ENCODE results near the gene ANGPTL8. TPM values are rescaled to one million over a fixed set of nuclear protein-coding genes. Genes with fewer than 3 reads are reported as not detected.

ANGPTL8 gene
- total RNA-seq, 1 donor, result not detected

GRCh38 chr19:11281356-11282049 is 42.1 kb downstream of the ANGPTL8 start:
- peaks cover 2% of the 10 kb centered on the region for H3K27me3 ChIP-seq (ENCODE audit: insufficient read depth, low read length)
- TF ChIP-seq, protein P1, sequence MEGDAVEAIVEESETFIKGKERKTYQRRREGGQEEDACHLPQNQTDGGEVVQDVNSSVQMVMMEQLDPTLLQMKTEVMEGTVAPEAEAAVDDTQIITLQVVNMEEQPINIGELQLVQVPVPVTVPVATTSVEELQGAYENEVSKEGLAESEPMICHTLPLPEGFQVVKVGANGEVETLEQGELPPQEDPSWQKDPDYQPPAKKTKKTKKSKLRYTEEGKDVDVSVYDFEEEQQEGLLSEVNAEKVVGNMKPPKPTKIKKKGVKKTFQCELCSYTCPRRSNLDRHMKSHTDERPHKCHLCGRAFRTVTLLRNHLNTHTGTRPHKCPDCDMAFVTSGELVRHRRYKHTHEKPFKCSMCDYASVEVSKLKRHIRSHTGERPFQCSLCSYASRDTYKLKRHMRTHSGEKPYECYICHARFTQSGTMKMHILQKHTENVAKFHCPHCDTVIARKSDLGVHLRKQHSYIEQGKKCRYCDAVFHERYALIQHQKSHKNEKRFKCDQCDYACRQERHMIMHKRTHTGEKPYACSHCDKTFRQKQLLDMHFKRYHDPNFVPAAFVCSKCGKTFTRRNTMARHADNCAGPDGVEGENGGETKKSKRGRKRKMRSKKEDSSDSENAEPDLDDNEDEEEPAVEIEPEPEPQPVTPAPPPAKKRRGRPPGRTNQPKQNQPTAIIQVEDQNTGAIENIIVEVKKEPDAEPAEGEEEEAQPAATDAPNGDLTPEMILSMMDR (IDR thresholded peaks at IDR 0.05; ENCODE audit: extremely low read depth, low read depth, low read length), result no peak
- H3K4me1 ChIP-seq (ENCODE audit: insufficient read depth, low read length), result peaks cover 3% of the 10 kb centered on the region
- no peak overlapping the region for H3K27ac ChIP-seq (ENCODE audit: low read depth, low read length)
- no peak overlapping the region for H3K4me3 ChIP-seq (ENCODE audit: insufficient read depth, low read length)
- no peak overlapping the region for H3K4me2 ChIP-seq (ENCODE audit: insufficient read depth, low read length)
- DNase-seq (ENCODE audit: insufficient read length, low spot score, missing footprints), result no peak
- H3K79me2 ChIP-seq (ENCODE audit: insufficient read depth, low read length), result no peaks in the 10 kb centered on the region
- no peaks in the 10 kb centered on the region for H3K9me3 ChIP-seq (ENCODE audit: low read depth, low read length)
- no peak overlapping the region for H2AFZ ChIP-seq (ENCODE audit: low read length)
- H4K20me1 ChIP-seq (ENCODE audit: insufficient read depth, low read length), result no peaks in the 10 kb centered on the region
- H3K36me3 ChIP-seq (ENCODE audit: insufficient read depth, low read length), result no peaks in the 10 kb centered on the region

DNA sequence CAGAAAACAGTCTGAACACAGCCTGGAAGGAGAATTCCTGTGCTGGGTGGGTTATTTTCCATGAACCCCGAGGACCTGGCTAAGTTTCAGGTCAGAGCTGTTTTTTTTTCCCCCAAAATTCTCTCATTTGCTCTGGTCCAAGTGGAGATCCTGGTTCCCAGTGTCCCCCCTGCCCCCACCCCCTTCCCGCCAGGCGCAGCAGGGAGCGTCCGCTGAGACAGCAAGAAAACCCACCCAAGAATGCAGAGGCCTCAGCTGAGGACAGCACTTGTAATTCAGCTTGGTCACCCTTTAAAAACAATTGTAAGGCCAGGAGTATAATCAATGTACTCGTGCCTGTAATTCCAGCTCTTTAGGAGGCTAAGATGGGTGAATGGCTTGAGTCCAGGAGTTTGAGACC is 45.1 kb downstream of the ANGPTL8 start:
- no peak overlapping the region for H2AFZ ChIP-seq (ENCODE audit: low read length)
- H3K27me3 ChIP-seq (ENCODE audit: insufficient read depth, low read length), result peaks cover 2% of the 10 kb centered on the region
- DNase-seq (ENCODE audit: insufficient read length, low spot score, missing footprints), result peak; percentile 49
- H3K27ac ChIP-seq (ENCODE audit: low read depth, low read length), result no peak overlapping the region
- no peak overlapping the region for H3K4me2 ChIP-seq (ENCODE audit: insufficient read depth, low read length)
- no peaks in the 10 kb centered on the region for H4K20me1 ChIP-seq (ENCODE audit: insufficient read depth, low read length)
- no peaks in the 10 kb centered on the region for H3K9me3 ChIP-seq (ENCODE audit: low read depth, low read length)
- H3K4me1 ChIP-seq (ENCODE audit: insufficient read depth, low read length), result peaks cover 5% of the 10 kb centered on the region
- TF ChIP-seq, protein P1 (IDR thresholded peaks at IDR 0.05; ENCODE audit: extremely low read depth, low read depth, low read length), result no peak
- H3K4me3 ChIP-seq (ENCODE audit: insufficient read depth, low read length), result no peak overlapping the region
- H3K79me2 ChIP-seq (ENCODE audit: insufficient read depth, low read length), result no peaks in the 10 kb centered on the region
- H3K36me3 ChIP-seq (ENCODE audit: insufficient read depth, low read length), result no peaks in the 10 kb centered on the region

- H3K9me3 ChIP-seq (ENCODE audit: low read depth, low read length), result no peaks in the 10 kb centered on the region
These were observed 47.0 kb downstream of the ANGPTL8 start for GRCh38 chr19:11286312-11286974.

DNA sequence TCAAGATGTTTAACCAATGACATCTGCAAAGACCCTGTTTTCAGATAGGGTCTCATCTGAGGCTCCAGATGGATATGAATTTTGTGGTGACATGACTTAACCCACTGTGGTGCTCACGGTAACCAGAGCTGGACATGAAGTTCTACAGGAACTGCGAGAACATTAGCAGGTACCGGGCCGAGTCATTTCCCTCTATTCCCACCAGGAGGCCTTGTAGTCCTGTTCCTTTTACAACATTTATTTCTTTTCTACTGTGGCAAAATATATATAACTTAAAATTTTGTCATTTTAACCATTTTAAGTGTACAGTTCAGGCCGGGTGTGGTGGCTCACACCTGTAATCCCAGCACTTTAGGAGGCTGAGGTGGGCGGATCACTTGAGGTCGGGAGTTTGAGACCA is 48.9 kb downstream of the ANGPTL8 start:
- Histone ChIP-seq H3K79me2 (ENCODE audit: insufficient read depth, low read length) (no peaks in the 10 kb centered on the region), H3K4me2 (ENCODE audit: insufficient read depth, low read length) (no peak overlapping the region), H3K9me3 (ENCODE audit: low read depth, low read length) (no peaks in the 10 kb centered on the region), H3K36me3 (ENCODE audit: insufficient read depth, low read length) (no peaks in the 10 kb centered on the region), H3K27ac (ENCODE audit: low read depth, low read length) (no peak overlapping the region), H3K27me3 (ENCODE audit: insufficient read depth, low read length) (no peaks in the 10 kb centered on the region), H3K4me1 (ENCODE audit: insufficient read depth, low read length) (peaks cover 6% of the 10 kb centered on the region), H2AFZ (ENCODE audit: low read length) (no peak overlapping the region), H4K20me1 (ENCODE audit: insufficient read depth, low read length) (no peaks in the 10 kb centered on the region), H3K4me3 (ENCODE audit: insufficient read depth, low read length) (no peak overlapping the region)
- TF ChIP-seq, protein P1 (IDR thresholded peaks at IDR 0.05; ENCODE audit: extremely low read depth, low read depth, low read length), result peak; percentile 57
- peak; percentile 56 for DNase-seq (ENCODE audit: insufficient read length, low spot score, missing footprints)

More at GRCh38 chr19:11286312-11286974, 47.0 kb downstream of the ANGPTL8 start:
- H2AFZ ChIP-seq (ENCODE audit: low read length), result peak overlapping the region; percentile 82
- no peak for DNase-seq (ENCODE audit: insufficient read length, low spot score, missing footprints)
- no peak overlapping the region for H3K4me3 ChIP-seq (ENCODE audit: insufficient read depth, low read length)
- TF ChIP-seq, protein P1 (IDR thresholded peaks at IDR 0.05; ENCODE audit: extremely low read depth, low read depth, low read length), result peak; percentile 32
- no peak overlapping the region for H3K27ac ChIP-seq (ENCODE audit: low read depth, low read length)
- H4K20me1 ChIP-seq (ENCODE audit: insufficient read depth, low read length), result no peaks in the 10 kb centered on the region
- no peaks in the 10 kb centered on the region for H3K36me3 ChIP-seq (ENCODE audit: insufficient read depth, low read length)
- no peaks in the 10 kb centered on the region for H3K79me2 ChIP-seq (ENCODE audit: insufficient read depth, low read length)
- H3K27me3 ChIP-seq (ENCODE audit: insufficient read depth, low read length), result no peaks in the 10 kb centered on the region
- peak overlapping the region; percentile 40 for H3K4me2 ChIP-seq (ENCODE audit: insufficient read depth, low read length)
- H3K4me1 ChIP-seq (ENCODE audit: insufficient read depth, low read length), result peaks cover 5% of the 10 kb centered on the region
